HG03045 (cell line): ENCODE measurements around the gene C20orf204.

Experiments
- ATAC-seq: cut with Tn5 transposase; IDR thresholded peaks from one replicate; pipeline ENCODE4 v1.9.1; 2021; ENCODE audit warnings: mild to moderate bottlenecking, moderate library complexity; ENCODE audit not compliant: unreplicated experiment

Gene C20orf204

DNA sequence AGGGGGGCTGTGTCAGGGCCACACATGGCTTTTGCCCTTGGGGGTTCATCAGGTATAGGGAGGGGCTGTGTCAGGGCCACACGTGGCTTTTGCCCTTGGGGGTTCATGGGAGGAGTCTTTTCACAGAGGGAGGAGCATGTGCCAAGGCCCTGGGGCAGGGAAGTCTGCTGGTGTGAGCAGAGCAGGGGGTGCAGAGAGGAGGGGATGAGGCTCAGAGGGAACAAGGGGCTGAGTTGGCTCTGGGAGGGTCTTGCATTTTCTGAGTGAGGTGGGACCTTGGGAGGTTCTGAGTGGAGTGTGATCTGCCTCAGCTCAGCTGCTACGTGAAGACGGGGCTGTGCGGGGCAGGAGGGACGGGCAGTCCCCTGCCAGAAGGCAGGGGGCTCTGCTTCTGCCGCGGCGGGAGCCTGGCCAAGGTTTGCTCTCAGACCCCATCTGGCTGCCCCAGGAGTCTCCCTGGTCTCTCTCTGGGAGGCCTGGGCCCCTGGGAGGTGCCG is 19.5 kb downstream of the C20orf204 start:
- ATAC-seq = no peak

DNA sequence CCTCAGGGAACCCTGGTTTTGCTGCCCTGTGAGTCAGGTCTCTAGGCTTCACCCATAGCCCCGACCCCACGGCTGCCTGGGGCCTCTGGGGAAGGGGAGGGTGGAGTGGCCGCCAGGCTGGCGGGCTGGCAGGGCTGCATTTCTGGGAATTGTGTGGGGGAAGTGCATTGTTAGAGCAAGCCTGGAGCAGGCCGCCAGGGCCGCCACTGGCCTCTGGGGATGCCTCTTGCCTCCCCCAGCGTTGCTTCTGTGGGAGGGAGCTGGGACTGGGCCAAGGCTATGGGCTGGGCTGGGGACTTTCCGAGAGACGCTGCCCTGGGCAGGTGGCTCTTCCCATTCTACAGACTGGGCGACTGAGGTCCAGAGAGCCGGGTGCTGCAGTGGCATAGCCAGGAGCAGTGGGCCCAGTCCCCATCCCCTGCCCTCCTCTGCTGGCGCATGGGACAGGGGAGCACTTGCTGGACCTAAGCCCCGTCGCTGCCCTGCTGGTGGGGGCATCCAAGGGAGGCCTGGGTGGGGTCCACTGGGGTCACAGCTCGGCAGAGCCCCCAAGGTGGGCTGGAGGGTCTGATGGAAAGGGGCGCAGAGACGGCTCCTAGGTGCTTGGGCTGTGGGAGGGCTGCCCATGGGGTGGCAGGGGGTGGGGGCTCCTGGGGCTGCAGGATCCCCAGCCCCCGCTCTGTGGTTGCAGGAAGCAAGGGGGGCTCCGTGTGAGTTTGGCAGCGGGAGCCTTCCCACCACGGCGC is 20.1 kb downstream of the C20orf204 start:
- no peak for ATAC-seq

- ATAC-seq = no peak
Observed at GRCh38 chr20:64056639-64056888, 20.6 kb downstream of the C20orf204 start.

DNA sequence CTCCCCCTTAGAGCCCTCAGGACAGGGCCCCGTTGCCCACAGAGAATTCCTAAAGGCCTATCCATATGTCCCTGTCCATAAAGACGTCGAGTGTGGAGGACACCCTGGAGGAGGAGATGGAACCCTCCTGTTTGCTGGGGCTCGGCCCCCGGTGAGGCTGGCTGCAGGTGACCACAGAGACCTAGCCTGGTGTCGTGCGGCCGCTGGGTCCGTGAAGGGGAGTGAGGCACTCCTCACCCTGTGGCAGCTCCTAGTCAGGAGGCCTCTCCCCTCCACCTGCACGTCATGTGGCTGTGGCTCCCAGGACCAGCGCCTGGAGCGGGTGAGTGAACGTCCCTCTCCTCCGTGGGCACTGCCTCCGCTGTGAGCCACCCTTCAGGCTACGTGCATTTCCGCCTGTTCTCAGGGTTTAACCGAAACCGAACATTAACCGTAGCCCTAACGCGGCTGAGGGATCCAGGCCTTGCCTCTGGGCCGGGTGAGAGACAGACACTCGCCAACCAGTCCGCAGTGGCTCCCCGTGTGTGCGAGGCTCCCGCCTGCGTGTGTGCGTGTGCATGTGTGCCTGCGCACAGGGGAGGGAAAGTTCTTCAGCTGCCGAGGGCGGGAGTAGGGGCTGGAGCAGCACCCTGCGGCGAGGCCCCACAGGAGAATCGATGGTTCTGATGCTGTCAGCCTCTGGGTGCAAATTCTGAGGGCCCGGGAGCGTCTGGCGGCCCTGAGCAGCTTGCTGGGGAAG is 21.1 kb downstream of the C20orf204 start:
- ATAC-seq = peak; percentile 20

GRCh38 chr20:64057628-64058498 is 21.9 kb downstream of the C20orf204 start:
- peak; percentile 41 for ATAC-seq

- no peak for ATAC-seq
Observed at GRCh38 chr20:64058536-64058935, 22.6 kb downstream of the C20orf204 start.

DNA sequence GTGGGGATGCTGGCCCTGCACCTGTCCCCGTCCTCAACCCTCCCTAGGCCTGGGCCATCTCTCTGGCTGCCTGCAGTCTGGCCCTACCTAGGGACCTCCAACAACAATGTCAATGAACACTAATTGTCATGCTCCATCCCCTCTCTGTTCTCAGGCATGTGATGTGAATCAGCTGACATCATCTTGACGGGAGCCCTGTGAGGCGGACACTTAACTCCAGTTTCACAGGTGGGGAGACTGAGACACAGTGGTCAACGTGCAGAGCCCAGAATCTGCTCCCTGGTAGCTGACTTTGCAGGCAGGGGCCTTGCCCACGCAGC is 26.3 kb downstream of the C20orf204 start:
- ATAC-seq = no peak

DNA sequence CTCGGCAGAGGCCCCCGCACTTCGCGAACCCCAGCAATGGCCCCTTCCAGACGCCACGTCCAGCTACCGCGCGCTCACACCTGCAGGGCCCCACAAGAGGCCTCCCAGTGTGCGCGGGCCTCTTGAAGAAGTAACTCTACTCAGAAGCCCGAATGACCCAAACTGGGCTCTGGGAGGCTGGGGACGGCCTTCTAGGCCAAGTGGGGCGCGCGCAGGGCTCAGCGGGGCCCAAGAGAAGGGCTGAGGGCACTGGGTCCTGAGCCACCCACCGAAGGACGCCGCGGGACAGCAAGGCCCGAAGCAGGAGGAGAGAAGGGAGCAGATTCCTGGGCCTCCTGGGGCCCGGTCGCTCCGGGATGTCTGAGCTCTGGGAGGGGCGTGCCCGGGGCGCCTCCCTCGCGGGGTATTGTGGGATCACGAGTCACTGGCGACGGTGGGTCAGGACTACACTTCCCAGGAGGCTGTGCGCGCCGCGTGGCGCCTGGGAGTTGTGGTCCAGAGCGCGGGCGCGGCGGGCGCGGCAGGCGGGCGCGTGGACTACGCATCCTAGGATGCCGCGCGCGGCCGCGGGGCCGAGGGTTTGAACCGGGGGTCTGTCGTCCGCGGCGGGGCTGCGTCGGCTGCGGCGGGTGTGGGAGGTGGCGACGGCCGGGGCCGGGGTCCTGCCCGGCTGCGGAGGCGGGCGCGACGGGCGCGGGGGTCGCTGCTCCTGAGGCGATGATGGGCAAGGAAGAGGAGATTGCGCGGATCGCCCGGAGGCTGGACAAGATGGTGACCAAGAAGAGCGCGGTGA is 26.8 kb downstream of the C20orf204 start, which contains the start of gene TCEA2:
TSS of gene TCEA2 (plus strand) at position 603 of the 793 bp plus-strand sequence. CDS start at position 718, 115 bp downstream.
- peak; percentile 72 for ATAC-seq

DNA sequence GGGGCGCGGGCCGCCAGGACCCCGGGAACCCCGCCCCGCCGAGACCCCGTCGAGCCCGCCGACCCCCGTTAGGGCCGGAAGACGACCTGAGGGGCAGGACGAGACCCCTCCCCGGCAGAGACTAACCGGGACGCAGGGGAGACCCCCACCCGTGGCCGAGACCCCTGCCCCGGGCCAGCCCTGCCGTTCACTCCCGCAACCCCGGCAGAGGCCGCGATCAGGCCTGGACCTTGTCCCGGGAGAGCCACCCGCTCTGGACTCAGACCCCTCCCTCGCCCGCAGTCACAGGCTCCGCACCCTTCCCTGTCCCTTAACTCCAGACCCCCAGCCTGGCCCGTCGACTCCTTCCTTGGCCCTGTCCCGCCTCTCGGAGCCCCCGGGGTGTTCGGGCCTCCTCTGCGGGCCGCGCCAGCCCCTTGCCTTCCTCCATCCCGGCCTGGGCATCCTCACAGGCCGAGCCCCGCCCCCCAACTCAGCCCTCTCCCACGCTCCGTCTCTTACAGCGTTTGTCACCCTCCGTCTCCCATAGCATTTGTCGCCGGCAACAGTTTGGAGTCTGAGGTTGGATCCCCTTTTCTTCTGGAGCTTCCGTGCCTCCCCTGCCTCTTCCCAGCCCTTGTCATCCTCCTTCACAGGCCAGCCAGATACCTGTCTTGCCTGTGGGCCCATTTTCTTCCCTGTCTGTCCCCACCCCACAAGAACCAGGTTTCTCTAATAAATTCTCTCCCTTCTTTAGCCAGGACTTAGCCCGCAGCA is 27.6 kb downstream of the C20orf204 start:
- ATAC-seq = no peak

DNA sequence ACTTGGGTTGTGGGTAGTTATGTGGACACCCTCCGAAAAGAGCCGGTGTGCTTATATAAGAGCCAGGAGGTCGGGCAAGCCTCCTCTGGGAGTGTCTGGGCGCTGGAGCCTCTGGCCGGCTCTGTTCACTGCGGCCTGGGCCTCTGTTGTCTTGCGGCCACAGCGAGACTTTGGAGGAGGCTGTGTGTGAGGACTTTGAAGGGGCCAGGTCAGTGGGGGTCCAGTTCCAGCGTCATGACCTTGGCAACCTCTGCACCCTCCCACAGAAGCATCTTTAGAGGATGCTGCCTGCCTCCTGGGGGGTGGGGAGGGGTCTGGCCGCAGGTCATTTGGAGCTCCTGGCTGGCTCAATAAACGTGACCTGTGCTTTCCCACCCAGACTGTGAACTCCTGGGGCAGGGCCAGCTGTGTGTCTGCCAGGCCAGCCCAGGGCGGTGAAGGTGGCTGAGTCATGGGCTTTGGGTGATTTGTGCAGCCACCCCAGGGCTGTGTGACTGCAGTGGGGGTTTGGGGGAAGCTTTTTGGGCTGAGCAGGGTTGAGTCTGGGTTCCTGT is 28.2 kb downstream of the C20orf204 start:
- ATAC-seq = no peak

DNA sequence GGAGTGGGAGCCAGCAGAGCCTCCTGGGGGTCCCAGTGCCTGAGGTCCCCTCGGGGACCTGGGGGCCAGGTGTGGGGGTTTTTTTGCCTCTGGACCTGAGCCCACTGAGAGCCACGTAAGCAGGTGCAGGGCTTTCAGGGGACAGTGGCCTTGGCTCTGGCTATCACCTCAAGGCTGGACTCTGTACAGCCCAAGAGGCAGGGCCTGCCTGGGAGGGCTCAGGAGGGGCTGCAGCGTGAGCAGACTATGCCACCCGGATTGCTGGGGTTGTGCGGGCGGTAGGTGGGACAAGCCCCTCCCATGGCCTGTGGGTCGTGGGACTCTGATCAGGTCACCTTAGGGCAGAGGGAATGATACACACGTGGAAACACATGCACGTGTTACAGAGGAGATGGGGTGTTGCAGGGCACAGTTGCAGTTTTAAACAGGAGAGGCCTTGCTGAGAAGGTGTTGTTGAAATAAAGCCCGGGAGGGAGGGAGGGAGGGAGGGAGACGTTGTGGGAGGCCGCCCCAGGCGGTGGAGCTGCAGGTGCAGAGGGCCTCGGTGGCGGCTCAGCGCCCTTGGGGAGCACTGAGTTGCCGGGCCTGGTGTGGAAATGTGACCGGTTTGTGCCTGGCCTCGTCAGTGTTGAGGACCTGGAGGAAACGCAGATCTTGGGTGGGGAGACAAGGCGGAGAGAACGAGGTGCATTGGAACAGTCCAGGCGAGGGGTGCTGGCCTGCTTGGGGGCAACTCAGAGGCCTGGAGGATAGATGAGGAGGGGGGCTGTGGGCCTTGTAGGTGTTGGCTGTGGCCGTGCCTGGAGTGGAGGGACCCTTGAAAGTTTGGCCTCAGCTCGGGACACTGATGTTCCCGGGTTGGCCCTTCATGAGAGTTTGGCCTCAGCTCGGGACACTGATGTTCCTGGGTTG is 29.3 kb downstream of the C20orf204 start:
- no peak for ATAC-seq

DNA sequence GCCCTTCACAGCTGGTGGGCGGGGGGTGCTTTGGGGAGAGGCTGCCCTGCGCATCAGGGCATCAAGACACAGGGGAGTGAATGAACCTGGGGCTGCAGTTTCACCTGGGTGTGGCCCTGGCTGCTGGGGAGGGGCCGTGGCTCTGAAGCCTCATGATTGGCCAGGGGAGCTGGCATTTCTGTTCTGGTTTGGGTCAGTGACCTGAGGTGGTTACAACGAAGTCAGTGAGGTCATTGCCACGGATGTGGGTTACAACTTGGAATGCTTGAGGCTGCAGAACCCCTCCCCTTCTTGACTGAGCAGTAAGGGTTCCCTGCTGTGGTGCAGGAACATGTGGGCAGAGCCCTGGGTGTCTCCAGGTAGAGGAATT is 30.0 kb downstream of the C20orf204 start:
- ATAC-seq = peak; percentile 31

GRCh38 chr20:64067005-64067632 is 31.1 kb downstream of the C20orf204 start:
- no peak for ATAC-seq

DNA sequence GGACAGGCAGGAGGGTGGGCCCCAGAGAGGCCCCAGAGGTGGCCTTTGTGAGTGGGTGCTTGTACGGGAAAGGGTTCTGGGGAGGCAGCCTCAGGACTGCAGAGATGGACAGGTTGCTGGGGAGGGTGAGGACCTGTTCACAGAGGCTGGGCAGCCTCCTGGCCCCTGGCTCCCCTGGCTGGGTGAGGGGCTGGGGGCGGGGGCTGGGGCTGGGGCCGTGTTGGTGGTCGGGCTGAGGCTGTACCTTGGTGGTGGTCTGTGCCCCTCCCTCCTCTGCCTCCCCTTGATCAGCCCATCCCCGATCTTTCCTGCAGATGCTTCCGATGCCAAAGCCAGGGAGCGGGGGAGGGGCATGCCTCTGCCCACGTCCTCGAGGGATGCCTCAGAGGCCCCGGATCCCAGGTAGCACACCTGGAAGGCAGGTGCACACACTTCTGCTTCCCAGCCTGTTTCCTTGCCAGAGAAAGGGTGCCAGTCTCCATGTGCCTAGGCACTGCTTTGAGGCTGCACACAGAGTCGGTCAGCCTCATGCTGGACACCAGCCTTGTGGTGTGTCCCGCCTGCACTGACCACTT is 31.8 kb downstream of the C20orf204 start:
- no peak for ATAC-seq

DNA sequence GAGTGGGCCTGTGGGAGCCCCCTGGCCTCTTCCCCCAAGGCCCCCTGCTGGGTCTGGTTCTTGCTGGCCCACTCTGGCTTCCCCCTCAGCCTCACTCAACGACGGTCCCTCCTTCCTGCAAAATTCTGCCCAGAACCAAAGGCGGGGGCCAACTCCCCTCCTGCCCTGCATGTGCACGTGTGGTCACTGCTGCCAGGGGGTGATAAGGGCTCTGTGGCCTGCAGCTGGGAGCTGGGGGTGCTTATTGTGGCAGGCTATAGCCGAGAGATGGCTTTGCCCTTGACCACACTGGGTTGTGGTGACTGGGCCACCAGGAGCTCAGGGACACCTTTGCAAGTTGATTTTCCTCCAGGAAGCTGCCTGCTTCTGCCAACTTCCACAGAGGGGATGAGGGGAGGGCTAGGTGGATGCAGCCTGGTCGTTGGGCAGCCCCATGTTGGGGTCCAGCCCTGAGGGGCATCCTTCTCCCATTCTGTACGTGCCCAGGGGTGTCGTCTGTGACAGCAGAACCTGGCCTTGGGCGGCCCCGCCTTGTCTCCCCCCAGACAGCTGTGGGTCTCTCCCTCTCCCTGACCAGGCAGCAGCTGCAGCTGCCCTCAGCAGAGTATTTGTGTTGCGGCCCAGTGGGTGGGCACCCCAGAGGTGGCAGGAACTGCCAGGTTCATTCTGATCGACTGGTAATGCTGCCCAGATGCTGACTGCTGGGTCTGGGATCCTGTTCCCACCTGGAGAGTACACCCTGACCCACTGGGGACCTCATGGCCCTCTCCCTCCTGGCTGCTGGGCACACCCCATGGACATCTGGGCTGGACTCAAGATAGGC is 32.6 kb downstream of the C20orf204 start:
- ATAC-seq = no peak

DNA sequence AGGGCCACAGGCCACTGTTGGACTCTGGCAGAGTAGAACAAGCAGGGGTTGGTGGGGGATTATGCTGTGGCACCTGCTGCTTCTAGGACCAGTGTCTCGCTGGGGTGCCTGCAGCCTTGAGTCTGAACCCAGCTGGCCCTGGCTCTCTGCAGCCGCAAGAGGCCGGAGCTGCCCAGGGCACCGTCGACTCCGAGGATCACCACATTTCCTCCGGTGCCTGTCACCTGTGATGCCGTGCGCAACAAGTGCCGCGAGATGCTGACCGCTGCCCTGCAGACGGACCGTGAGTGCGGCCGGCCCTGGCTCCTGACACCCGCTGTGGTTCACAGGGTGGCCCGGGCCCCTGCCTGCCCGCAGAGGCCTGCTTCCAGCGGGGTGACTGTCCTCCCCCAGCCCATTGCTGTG is 33.2 kb downstream of the C20orf204 start:
- no peak for ATAC-seq

GRCh38 chr20:64069614-64070243 is 33.7 kb downstream of the C20orf204 start:
- ATAC-seq = no peak
